BE2C (cell line): ENCODE results near the gene SNX5.
A peak's percentile ranks its signal among the peaks of the same experiment; 100 is the strongest.

Source experiments
- DNase-seq: peaks from one replicate; pipeline ENCODE4 v3.0.0-alpha.2; 2020
- H3K27me3 ChIP-seq: fragments of 250-450 bp; sonication (Bioruptor Pico); 2 replicates; pipeline ENCODE4 v1.5.1; 2020; ENCODE audit warnings: mild to moderate bottlenecking
- H3K36me3 ChIP-seq: fragments of 250-450 bp; sonication (Bioruptor Pico); 2 replicates; pipeline ENCODE4 v1.5.1; 2020; ENCODE audit warnings: mild to moderate bottlenecking
- H3K4me1 ChIP-seq: fragments of 250-450 bp; sonication (Bioruptor Pico); 2 replicates; pipeline ENCODE4 v1.5.1; 2020
- H3K4me3 ChIP-seq: 2 replicates; pipeline ENCODE4 v1.5.1; 2011; ENCODE audit warnings: low read depth, low read length
- H3K9me3 ChIP-seq: fragments of 250-450 bp; sonication (Bioruptor Pico); 2 replicates; pipeline ENCODE4 v1.5.1; 2020
- CTCF ChIP-seq: IDR thresholded peaks from 2 replicates; pipeline ENCODE4 v1.5.1; 2012; ENCODE audit warnings: mild to moderate bottlenecking, low read depth, low read length

The SNX5 gene

GRCh38 chr20:17902531-17903083 lies 66.0 kb downstream of the SNX5 start:
- DNase-seq: no peak
- no peaks in the 10 kb centered on the region for H3K4me1 ChIP-seq
- TF ChIP-seq CTCF: no peak

GRCh38 chr20:17901971-17902370 lies 66.6 kb downstream of the SNX5 start:
- H3K36me3 ChIP-seq: no peaks in the 10 kb centered on the region
- no peak overlapping the region for H3K4me3 ChIP-seq
- H3K4me1 ChIP-seq: no peaks in the 10 kb centered on the region
- H3K9me3 ChIP-seq: no peaks in the 10 kb centered on the region; the same call in 1 of the 2 replicates
- TF ChIP-seq CTCF: no peak
- peaks cover 2% of the 10 kb centered on the region; the same call in 1 of the 2 replicates for H3K27me3 ChIP-seq
- DNase-seq: no peak

More at GRCh38 chr20:17902531-17903083, 66.0 kb downstream of the SNX5 start:
- no peaks in the 10 kb centered on the region for H3K9me3 ChIP-seq
- H3K27me3 ChIP-seq: peaks cover 2% of the 10 kb centered on the region; the same call in 1 of the 2 replicates
- no peak overlapping the region for H3K4me3 ChIP-seq
- H3K36me3 ChIP-seq: no peaks in the 10 kb centered on the region

GRCh38 chr20:17898548-17898994 lies 70.0 kb downstream of the SNX5 start:
- TF ChIP-seq CTCF: peak; percentile 94
- peaks cover 5% of the 10 kb centered on the region for H3K4me1 ChIP-seq
- H3K9me3 ChIP-seq: no peaks in the 10 kb centered on the region; the same call in 1 of the 2 replicates
- peak; percentile 71 for DNase-seq
- H3K27me3 ChIP-seq: peaks cover 2% of the 10 kb centered on the region; the same call in 1 of the 2 replicates
- no peaks in the 10 kb centered on the region for H3K36me3 ChIP-seq
- H3K4me3 ChIP-seq: no peak overlapping the region

GRCh38 chr20:17897566-17898307 lies 70.9 kb downstream of the SNX5 start:
- Histone ChIP-seq H3K36me3 (no peaks in the 10 kb centered on the region), H3K4me1 (peaks cover 5% of the 10 kb centered on the region), H3K4me3 (no peak overlapping the region), H3K9me3 (no peaks in the 10 kb centered on the region; the same call in 1 of the 2 replicates), H3K27me3 (no peaks in the 10 kb centered on the region)
- DNase-seq: no peak
- no peak for TF ChIP-seq CTCF

GRCh38 chr20:17896771-17897369 lies 71.7 kb downstream of the SNX5 start:
- no peak for DNase-seq
- peaks cover 5% of the 10 kb centered on the region for H3K4me1 ChIP-seq

More at GRCh38 chr20:17896771-17897369, 71.7 kb downstream of the SNX5 start:
- TF ChIP-seq CTCF: no peak
- no peaks in the 10 kb centered on the region; the same call in 1 of the 2 replicates for H3K9me3 ChIP-seq
- H3K4me3 ChIP-seq: no peak overlapping the region
- H3K36me3 ChIP-seq: no peaks in the 10 kb centered on the region
- H3K27me3 ChIP-seq: no peaks in the 10 kb centered on the region
